ENCODE measurements around the gene OOSP3. TPM values are rescaled to one million over a fixed set of nuclear protein-coding genes. Genes with fewer than 3 reads are reported as not detected.

OOSP3 gene
- total RNA-seq, 2 experiments from 2014 or later = not detected

DNA sequence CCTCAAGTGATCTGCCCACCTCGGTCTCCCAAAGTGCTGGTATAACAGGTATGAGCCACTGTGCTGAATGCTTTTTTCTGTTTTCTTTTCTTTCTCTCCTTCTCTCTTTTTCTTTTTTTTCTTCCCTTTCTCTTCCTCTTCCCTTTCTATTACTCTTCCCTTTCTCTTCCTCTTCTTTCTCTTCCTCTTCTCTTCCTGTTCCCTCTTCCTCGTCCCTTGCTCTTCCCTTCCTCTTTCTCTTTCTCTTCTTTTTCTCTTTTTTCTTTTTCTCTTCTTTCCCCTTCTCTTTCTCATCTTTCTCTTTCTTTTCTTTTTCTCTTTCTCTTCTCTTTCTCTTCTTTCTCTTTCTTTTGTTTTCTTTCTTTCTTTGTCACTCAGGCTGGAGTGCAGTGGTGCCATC is 60.9 kb downstream of the OOSP3 start:
- POLR2A ChIA-PET = no interaction called here
- CTCF ChIA-PET = no interaction called here

DNA sequence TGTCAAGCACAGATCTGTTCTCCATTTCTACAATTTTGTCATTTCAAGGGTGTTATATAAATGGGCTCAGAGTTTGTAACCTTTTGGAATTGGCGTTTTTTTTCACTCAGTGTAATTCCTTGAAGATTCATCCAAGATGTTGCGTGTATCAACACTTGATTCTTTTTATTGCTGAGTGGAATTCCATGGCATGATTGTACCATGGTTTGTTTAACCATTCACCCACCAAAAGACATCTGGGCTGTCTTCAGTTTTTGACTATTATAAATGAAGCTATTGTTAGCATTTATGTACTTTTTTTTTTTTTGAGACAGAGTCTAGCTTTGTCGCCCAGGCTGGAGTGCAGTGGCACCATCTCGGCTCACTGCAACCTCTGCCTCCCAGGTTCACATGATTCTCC is 62.5 kb downstream of the OOSP3 start:
- POLR2A ChIA-PET = no interaction called here
- CTCF ChIA-PET = no interaction called here

DNA sequence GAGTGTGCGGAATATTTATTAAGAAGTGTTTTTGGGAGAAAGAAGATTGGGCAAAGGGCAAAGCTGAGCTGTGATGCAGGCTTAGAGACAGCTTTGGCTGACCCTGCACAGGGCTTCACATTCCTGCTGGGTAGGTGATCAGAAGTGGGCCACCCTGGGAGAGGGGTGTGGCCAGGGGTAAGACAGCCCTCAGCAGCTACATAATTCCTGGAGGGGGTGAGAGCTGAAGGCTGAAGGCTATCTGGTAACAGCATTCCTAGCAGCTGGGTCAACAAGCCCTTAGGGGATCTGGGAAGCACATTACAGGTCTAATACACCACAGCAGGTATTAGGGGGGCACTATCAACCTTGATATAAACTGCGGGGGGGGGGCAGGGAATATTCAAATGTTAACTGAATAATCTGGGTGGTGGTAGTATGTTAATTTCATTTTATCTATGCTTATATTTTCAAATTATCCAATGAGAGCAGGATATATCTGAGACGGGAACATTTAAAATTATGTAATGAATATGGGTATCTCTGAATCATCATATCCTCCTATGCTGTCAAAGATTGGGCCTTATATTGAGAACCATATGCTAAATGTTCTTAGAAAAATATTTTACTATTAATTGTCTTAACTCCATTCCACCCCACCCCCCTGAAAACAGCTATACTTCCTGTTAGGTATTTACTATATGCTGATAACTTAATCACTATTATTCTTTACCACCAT is 65.6 kb downstream of the OOSP3 start:
- ChIA-PET POLR2A (no interaction called here), CTCF (no interaction called here)

GRCh38 chr11:59944720-59945119 is 66.1 kb downstream of the OOSP3 start:
- ChIA-PET CTCF (no interaction called here), POLR2A (no interaction called here)

Other genes starting within 250 kb of the OOSP3 start
- gene PATL1, start 209.7 kb upstream of the OOSP3 start, total RNA-seq = 10 to 100 TPM; 59.0 to 60.1 TPM
- not detected for gene OR10V1, start 164.9 kb upstream of the OOSP3 start, total RNA-seq
- gene STX3, start 123.4 kb upstream of the OOSP3 start, total RNA-seq = 1 to 10 TPM; 8.8 to 9.4 TPM
- gene MRPL16, start 68.0 kb upstream of the OOSP3 start, total RNA-seq = 10 to 100 TPM; 96.2 to 96.5 TPM
- gene CBLIF, start 33.3 kb upstream of the OOSP3 start, total RNA-seq = not detected
- not detected for gene TCN1, start 12.3 kb upstream of the OOSP3 start, total RNA-seq
- not detected for gene OOSP1, start 59.6 kb downstream of the OOSP3 start, total RNA-seq
- gene OOSP4A, start 85.3 kb downstream of the OOSP3 start, total RNA-seq = not detected
- not detected for gene OOSP4B, start 138.4 kb downstream of the OOSP3 start, total RNA-seq
- gene OOSP2, start 161.6 kb downstream of the OOSP3 start, total RNA-seq = not detected
- not detected for gene MS4A3, start 177.9 kb downstream of the OOSP3 start, total RNA-seq
- gene MS4A2, start 209.9 kb downstream of the OOSP3 start, total RNA-seq = not detected

Data from activated CD8-positive, alpha-beta memory T cell treated with anti-CD3 and anti-CD28 coated beads for 36 hours (primary cell).